Mucosa of descending colon (tissue), 3 donors: ENCODE results near the gene ENTPD6. TPM values are rescaled to one million over a fixed set of nuclear protein-coding genes. Genes with fewer than 3 reads are reported as not detected.

ENCODE experiments used
- ATAC-seq: fragments of 200-7000 bp; cut with Tn5 transposase; one replicate; pipeline ENCODE4 v1.9.1; 2020; ENCODE audit warnings: mild to moderate bottlenecking, moderate library complexity
- DNase-seq, 3 donors: peaks; one replicate each; pipeline ENCODE4 v3.0.0-alpha.2; 2020
- H3K36me3 ChIP-seq: fragments of 200-600 bp; one replicate; pipeline ENCODE4 v1.8.0; 2021; ENCODE audit warnings: low read depth, mild to moderate bottlenecking
- H3K4me1 ChIP-seq: fragments of 200-600 bp; one replicate; pipeline ENCODE4 v1.8.0; 2021; ENCODE audit warnings: low read depth, mild to moderate bottlenecking
- H3K4me3 ChIP-seq: fragments of 200-600 bp; one replicate; pipeline ENCODE4 v1.8.0; 2021; ENCODE audit warnings: mild to moderate bottlenecking
- H3K9me3 ChIP-seq: fragments of 200-600 bp; one replicate; pipeline ENCODE4 v1.8.0; 2021; ENCODE audit warnings: mild to moderate bottlenecking
- intact Hi-C, 2 donors: fragments of 100-400 bp; cut with DNase I in 1 of 2; cut with micrococcal nuclease in 1 of 2; formaldehyde crosslinking; loops; one replicate each; pipeline versions ENCODE4 v1.11.0 to v1.11.1; 2022; cut with DNase I, micrococcal nuclease
- total RNA-seq, 3 donors: library from RNA; stranded (reverse); fragmentation: NEBNext Ultra II Directional in 2 of 3; extraction: Animal tissue kit (Norgen Biotek cat#: 25700) in 2 of 3; gene quantifications; one replicate each; pipeline versions ENCODE4 v1.2.1 to v1.2.4, GENCODE V29; 2021 to 2023
- TF ChIP-seq, protein P1 (sequence below): fragments of 200-600 bp; IDR thresholded peaks from one replicate; pipeline ENCODE4 v1.8.0; 2022; ENCODE audit warnings: antibody characterized with exemption, mild to moderate bottlenecking
- donor health status: DM: no; HTN: no; CAD: no; lungs with moderate emphysema.
- donor health status: DM: no; HTN: no; CAD: no.
- donor health status: DM: no; HTN: yes; CAD: no.

Gene ENTPD6
- total RNA-seq, 3 donors from 2014 or later = 114 to 191 (median 140) TPM

DNA sequence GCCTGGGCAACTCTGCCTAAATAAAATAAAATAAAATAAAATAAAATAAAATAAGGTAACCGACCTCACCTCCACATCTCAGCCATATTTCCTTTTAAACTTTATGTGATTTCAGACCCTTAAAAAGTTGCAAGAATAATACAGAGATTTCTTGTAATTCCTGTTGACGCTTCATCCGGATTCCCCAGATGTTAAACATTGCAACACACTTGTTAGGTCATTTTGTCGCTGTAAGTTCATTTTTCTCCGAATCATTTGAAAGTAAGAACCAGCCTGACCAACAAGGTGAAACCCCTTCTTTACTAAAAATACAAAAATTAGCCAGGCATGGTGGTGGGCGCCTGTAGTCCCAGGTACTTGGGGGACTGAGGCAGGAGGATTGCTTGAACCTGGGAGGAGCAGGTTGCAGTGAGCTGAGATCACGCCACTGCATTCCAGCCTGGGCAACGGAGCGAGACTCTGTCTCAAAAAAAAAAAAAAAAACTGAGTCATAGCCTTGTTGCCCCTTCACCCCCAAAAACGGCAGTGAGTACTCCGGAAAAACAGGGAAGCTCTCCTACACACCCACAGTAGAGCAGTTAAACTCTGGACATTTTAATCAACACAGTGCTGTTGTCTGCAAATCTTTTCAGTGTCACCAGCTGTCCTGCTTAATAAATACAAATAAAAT is 58.2 kb downstream of the ENTPD6 start:
- Histone ChIP-seq H3K4me1 (peaks cover 65% of the 10 kb centered on the region), H3K4me3 (no peak overlapping the region), H3K36me3 (no peaks in the 10 kb centered on the region), H3K9me3 (no peaks in the 10 kb centered on the region)
- TF ChIP-seq, protein P1, sequence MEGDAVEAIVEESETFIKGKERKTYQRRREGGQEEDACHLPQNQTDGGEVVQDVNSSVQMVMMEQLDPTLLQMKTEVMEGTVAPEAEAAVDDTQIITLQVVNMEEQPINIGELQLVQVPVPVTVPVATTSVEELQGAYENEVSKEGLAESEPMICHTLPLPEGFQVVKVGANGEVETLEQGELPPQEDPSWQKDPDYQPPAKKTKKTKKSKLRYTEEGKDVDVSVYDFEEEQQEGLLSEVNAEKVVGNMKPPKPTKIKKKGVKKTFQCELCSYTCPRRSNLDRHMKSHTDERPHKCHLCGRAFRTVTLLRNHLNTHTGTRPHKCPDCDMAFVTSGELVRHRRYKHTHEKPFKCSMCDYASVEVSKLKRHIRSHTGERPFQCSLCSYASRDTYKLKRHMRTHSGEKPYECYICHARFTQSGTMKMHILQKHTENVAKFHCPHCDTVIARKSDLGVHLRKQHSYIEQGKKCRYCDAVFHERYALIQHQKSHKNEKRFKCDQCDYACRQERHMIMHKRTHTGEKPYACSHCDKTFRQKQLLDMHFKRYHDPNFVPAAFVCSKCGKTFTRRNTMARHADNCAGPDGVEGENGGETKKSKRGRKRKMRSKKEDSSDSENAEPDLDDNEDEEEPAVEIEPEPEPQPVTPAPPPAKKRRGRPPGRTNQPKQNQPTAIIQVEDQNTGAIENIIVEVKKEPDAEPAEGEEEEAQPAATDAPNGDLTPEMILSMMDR = no peak
- no peak for ATAC-seq
- intact Hi-C loops = no loop called here
- DNase-seq = no peak

DNA sequence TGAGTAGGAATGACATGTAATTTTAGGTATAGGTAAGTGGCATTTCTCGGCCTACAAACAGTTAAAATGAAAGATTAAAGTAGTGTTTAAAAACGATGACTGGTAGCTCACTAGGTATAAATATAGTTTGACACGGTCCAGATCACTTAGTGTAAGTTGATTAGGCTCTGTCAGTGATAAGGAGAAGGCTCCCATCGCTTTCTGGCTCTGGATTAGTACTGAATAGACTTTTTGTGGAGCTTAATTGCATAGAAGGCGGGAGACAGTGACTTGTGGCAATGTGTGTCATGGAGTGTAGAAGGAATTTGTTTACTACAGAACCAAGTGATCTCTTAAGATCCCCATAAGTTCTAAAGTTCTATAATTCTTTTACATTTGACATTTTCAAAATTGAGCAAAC is 59.1 kb downstream of the ENTPD6 start:
- ATAC-seq (no peak), DNase-seq (no peak)
- intact Hi-C loops = no loop called here
- Histone ChIP-seq H3K4me1 (peaks cover 65% of the 10 kb centered on the region), H3K9me3 (no peaks in the 10 kb centered on the region), H3K36me3 (no peaks in the 10 kb centered on the region), H3K4me3 (no peak overlapping the region)
- TF ChIP-seq, protein P1 = no peak

DNA sequence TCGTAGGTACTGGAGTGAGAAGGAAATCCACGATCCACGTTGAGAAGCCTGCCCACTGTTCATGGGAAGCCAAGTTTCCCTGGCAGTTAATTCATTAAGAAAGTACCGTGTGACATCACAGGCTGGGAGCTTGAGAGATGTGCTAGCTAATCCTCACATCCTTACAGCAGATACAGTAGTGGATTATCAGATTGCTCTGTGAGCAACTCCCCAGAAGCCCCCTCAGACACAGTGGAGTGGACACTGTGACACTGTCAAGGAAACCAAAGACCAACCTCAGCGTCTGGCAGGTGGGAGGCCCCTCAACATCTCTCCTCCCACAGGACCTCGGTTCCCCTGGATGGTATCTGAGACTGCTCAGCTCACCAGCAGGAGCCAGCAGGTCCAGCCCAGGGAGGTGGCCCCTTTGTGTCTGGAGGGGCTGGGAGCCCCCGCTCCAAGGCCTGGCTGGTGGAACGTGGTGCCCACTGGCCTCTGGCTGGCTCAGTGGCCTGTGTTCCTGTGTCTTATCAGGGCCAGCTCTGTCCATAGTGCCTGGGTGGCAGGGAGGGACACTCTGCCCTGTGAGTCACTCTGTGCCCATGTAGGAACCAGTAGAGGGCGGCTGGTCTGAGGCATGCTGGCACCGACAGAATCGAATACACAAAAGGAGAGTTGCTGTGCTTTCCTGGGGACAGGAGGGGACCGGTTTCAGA is 59.6 kb downstream of the ENTPD6 start:
- Histone ChIP-seq H3K9me3 (no peaks in the 10 kb centered on the region), H3K4me3 (no peak overlapping the region), H3K36me3 (no peaks in the 10 kb centered on the region), H3K4me1 (peaks cover 68% of the 10 kb centered on the region)
- peak; percentile 61 to 75 (median 68) for DNase-seq
- peak; percentile 82 for ATAC-seq
- TF ChIP-seq, protein P1 = no peak
- intact Hi-C loops = no loop called here

DNA sequence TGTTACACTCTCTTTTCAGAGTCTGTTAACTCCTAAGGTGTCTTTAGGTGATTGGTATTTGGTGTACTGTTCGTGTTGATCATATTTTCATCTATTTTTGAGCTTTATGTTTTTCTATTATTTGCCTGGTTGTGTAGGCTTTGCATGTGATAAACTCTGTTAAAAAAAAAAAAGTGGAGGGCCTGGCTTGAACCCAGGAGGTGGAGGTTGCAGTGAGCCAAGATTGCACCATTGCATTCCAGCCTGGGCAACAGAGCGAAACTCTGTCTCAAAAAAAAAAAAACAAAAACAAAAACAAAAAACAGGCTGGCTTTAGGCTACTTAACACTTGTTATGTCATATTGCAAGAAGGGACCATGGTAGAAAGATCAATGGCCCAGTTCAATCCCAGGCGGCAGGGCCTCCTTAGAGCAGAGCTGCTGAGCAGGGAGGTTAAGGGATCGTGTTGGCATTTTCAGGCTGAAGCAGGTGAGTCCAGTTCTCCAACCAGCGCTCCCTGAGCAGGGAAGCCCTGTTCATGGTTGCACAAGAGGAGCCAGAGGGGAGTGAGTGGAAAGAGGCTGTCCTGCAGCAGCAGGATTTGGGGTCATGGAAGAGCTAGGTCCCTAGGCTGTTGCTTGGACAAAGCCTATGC is 60.8 kb downstream of the ENTPD6 start:
- TF ChIP-seq, protein P1 = no peak
- H3K36me3 ChIP-seq = no peaks in the 10 kb centered on the region
- DNase-seq (no peak), ATAC-seq (no peak)
- H3K9me3 ChIP-seq = no peaks in the 10 kb centered on the region
- H3K4me1 ChIP-seq = peaks cover 57% of the 10 kb centered on the region
- no peak overlapping the region for H3K4me3 ChIP-seq
- intact Hi-C loops = no loop called here

DNA sequence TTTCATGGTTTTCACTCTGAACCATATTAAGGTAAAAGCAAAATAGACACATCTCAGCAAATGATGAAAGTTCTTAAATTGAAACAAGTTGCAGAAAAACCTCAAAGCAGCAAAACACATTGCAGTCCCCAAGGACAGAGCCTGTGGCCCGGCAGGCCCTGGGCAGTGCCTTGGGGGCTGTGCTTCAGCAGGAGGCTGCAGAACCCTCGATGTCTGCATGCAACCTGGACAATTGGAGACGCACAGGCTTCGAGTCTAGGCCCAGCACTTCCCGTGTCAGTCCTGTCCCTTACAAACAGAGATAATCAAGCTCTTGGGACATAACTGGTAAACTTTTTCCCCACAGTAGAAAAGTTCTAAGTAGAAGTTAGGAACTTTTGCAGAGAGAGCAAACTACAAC is 61.6 kb downstream of the ENTPD6 start:
- ATAC-seq = no peak

More for the DNA sequence above, 61.6 kb downstream of the ENTPD6 start:
- Histone ChIP-seq H3K9me3 (no peaks in the 10 kb centered on the region), H3K36me3 (no peaks in the 10 kb centered on the region), H3K4me1 (peaks cover 49% of the 10 kb centered on the region), H3K4me3 (no peak overlapping the region)
- DNase-seq = no peak
- intact Hi-C loops = no loop called here
- TF ChIP-seq, protein P1 = no peak
